ENCODE data around the gene BEND6. TPM values are rescaled to one million over a fixed set of nuclear protein-coding genes. Genes with fewer than 3 reads are reported as not detected.

Gene BEND6
- total and polyA plus RNA-seq, 2 of the 8 experiments (the other 6 are each of a cell fraction or from before 2014, with no cell fraction given) = 0.71 to 2.1 TPM

GRCh38 chr6:56915832-56916231 lies 39.1 kb upstream of the BEND6 start:
- no peak for TF ChIP-seq MAX (IDR thresholded peaks at IDR 0.05)

More at GRCh38 chr6:56915832-56916231, 39.1 kb upstream of the BEND6 start:
- no peak overlapping the region for H4K5ac ChIP-seq (ENCODE audit: insufficient read length, low read depth, low read length)
- H2BK5ac ChIP-seq (ENCODE audit: low read depth, low read length) = no peak overlapping the region
- H3K18ac ChIP-seq (ENCODE audit: extremely low read depth, low read length) = no peak overlapping the region
- no peak for DNase-seq (ENCODE audit: low read depth in 1 of 2, low spot score in 2 of 2)
- H3K36me3 ChIP-seq (ENCODE audit: control insufficient read depth in 2 of 4, insufficient read depth in 4 of 4, low read length in 3 of 4) = no peaks in the 10 kb centered on the region
- H3K27me3 ChIP-seq (replicated peaks in 1 of 4; ENCODE audit: control insufficient read depth in 3 of 4, extremely low read depth in 1 of 4, insufficient read depth in 3 of 4, low read length in 3 of 4) = no peaks in the 10 kb centered on the region
- H3K23me2 ChIP-seq (ENCODE audit: low read depth, low read length) = no peaks in the 10 kb centered on the region
- no peak overlapping the region for H3K9ac ChIP-seq (replicated peaks in 1 of 4; ENCODE audit: extremely low read depth in 1 of 4, low read depth in 3 of 4, low read length in 3 of 4)
- no peaks in the 10 kb centered on the region for H4K20me1 ChIP-seq (replicated peaks in 1 of 2; ENCODE audit: control insufficient read depth in 1 of 2, insufficient read depth in 2 of 2, low read length in 2 of 2)
- no peak overlapping the region for H3K14ac ChIP-seq (ENCODE audit: insufficient read length)
- no peak overlapping the region for H2BK12ac ChIP-seq (ENCODE audit: low read depth, low read length)
- no peak overlapping the region for H3K4me3 ChIP-seq (ENCODE audit: extremely low read depth in 1 of 4, insufficient read depth in 2 of 4, low read depth in 3 of 4, low read length in 4 of 4)
- H2AFZ ChIP-seq (ENCODE audit: low read length) = no peak overlapping the region
- H3K4me1 ChIP-seq (replicated peaks in 1 of 4; ENCODE audit: control insufficient read depth in 3 of 4, insufficient read depth in 4 of 4, low read length in 3 of 4) = peaks cover 2 to 10% (median 6%) of the 10 kb centered on the region in 4 experiments; a peak in 4 of 7 replicates
- 94% methylated on average over 4 of the region's 4 CpGs; no CpG with 5 or more reads in 1 of the 2 experiments for WGBS, 2 experiments (ENCODE audit: extremely low coverage in 1 of 2, insufficient coverage in 1 of 2, insufficient read length in 1 of 2, insufficient replicate concordance in 2 of 2, low coverage in 1 of 2, low lambda C conversion rate in 2 of 2, missing lambda C conversion rate in 1 of 2)
- no peaks in the 10 kb centered on the region for H3K79me2 ChIP-seq (ENCODE audit: control insufficient read depth in 1 of 2, insufficient read depth in 2 of 2, low read length in 2 of 2)
- no peak overlapping the region for H3K56ac ChIP-seq (replicated peaks; ENCODE audit: insufficient read length, low read depth, low read length)
- H2BK20ac ChIP-seq (ENCODE audit: low read length) = no peak overlapping the region
- no peaks in the 10 kb centered on the region for H3K9me3 ChIP-seq (ENCODE audit: insufficient read depth in 2 of 2, low read depth in 1 of 2, low read length in 1 of 2)
- H3K23ac ChIP-seq (ENCODE audit: insufficient read length) = no peak overlapping the region
- H2BK120ac ChIP-seq (replicated peaks; ENCODE audit: low read depth, low read length) = no peak overlapping the region
- H3K27ac ChIP-seq (ENCODE audit: low read depth, low read length) = no peak overlapping the region
- ChIA-PET POLR2A (ENCODE audit: partially characterized antibody) (interaction anchor here (0.6 to 1.2 kb wide), 2 partner anchors 25 to 39 kb away, joined by 4 read pairs; partner anchors contain the start of gene BEND6), CTCF (ENCODE audit: partially characterized antibody) (interaction anchor here (0.8 to 1.4 kb wide), 3 partner anchors 8 to 401 kb away, joined by 3 to 5 read pairs (median 3); partner anchors contain the start of gene PRIM2)
- H3K79me1 ChIP-seq (ENCODE audit: low read depth, low read length) = no peaks in the 10 kb centered on the region
- H3K4ac ChIP-seq (replicated peaks; ENCODE audit: insufficient read length, low read depth, low read length) = no peak overlapping the region
- H4K8ac ChIP-seq (ENCODE audit: extremely low read depth, insufficient read depth, low read length) = no peak overlapping the region
- no peak overlapping the region for H2BK15ac ChIP-seq (ENCODE audit: low read length)
- no peak for FAIRE-seq
- no peak overlapping the region for H3K4me2 ChIP-seq (ENCODE audit: insufficient read depth in 1 of 2, low read depth in 2 of 2, low read length in 2 of 2)
- H2AK5ac ChIP-seq (ENCODE audit: low read depth, low read length) = no peak overlapping the region
- no peak overlapping the region for H4K91ac ChIP-seq (replicated peaks; ENCODE audit: insufficient read length, low read length)
